ENCODE data around the gene NPC1.

Gene NPC1

GRCh38 chr18:23552505-23552904, 33.8 kb downstream of the NPC1 start:
- DNase-seq (ENCODE audit: low read depth), result no peak
- no peak overlapping the region for H3K4me3 ChIP-seq (ENCODE audit: low read depth, low read length)
- TF ChIP-seq MAX (IDR thresholded peaks at IDR 0.05; ENCODE audit: low read depth, low read length), result no peak
- TF ChIP-seq MYC (IDR thresholded peaks at IDR 0.05; ENCODE audit: low read depth, low read length), result no peak
- TF ChIP-seq POLR2A (IDR thresholded peaks at IDR 0.05; ENCODE audit: extremely low read depth, insufficient read length), result no peak
- no peak for TF ChIP-seq CTCF (IDR thresholded peaks at IDR 0.05; ENCODE audit: low read depth, low read length)

GRCh38 chr18:23551978-23552377, 34.3 kb downstream of the NPC1 start:
- no peak for TF ChIP-seq MAX (IDR thresholded peaks at IDR 0.05; ENCODE audit: low read depth, low read length)
- TF ChIP-seq MYC (IDR thresholded peaks at IDR 0.05; ENCODE audit: low read depth, low read length), result no peak
- no peak for TF ChIP-seq POLR2A (IDR thresholded peaks at IDR 0.05; ENCODE audit: extremely low read depth, insufficient read length)
- no peak for TF ChIP-seq CTCF (IDR thresholded peaks at IDR 0.05; ENCODE audit: low read depth, low read length)
- DNase-seq (ENCODE audit: low read depth), result no peak
- no peak overlapping the region for H3K4me3 ChIP-seq (ENCODE audit: low read depth, low read length)

GRCh38 chr18:23550898-23551297, 35.4 kb downstream of the NPC1 start:
- no peak for TF ChIP-seq POLR2A (IDR thresholded peaks at IDR 0.05; ENCODE audit: extremely low read depth, insufficient read length)
- TF ChIP-seq MYC (IDR thresholded peaks at IDR 0.05; ENCODE audit: low read depth, low read length), result no peak
- TF ChIP-seq CTCF (IDR thresholded peaks at IDR 0.05; ENCODE audit: low read depth, low read length), result no peak
- no peak for TF ChIP-seq MAX (IDR thresholded peaks at IDR 0.05; ENCODE audit: low read depth, low read length)
- H3K4me3 ChIP-seq (ENCODE audit: low read depth, low read length), result no peak overlapping the region
- no peak for DNase-seq (ENCODE audit: low read depth)

GRCh38 chr18:23548719-23549118, 37.6 kb downstream of the NPC1 start:
- DNase-seq (ENCODE audit: low read depth), result no peak
- no peak overlapping the region for H3K4me3 ChIP-seq (ENCODE audit: low read depth, low read length)
- TF ChIP-seq POLR2A (IDR thresholded peaks at IDR 0.05; ENCODE audit: extremely low read depth, insufficient read length), result no peak
- TF ChIP-seq MAX (IDR thresholded peaks at IDR 0.05; ENCODE audit: low read depth, low read length), result no peak
- TF ChIP-seq MYC (IDR thresholded peaks at IDR 0.05; ENCODE audit: low read depth, low read length), result no peak
- no peak for TF ChIP-seq CTCF (IDR thresholded peaks at IDR 0.05; ENCODE audit: low read depth, low read length)

GRCh38 chr18:23548275-23548674, 38.0 kb downstream of the NPC1 start:
- H3K4me3 ChIP-seq (ENCODE audit: low read depth, low read length), result no peak overlapping the region
- TF ChIP-seq MAX (IDR thresholded peaks at IDR 0.05; ENCODE audit: low read depth, low read length), result no peak
- TF ChIP-seq CTCF (IDR thresholded peaks at IDR 0.05; ENCODE audit: low read depth, low read length), result no peak
- no peak for TF ChIP-seq MYC (IDR thresholded peaks at IDR 0.05; ENCODE audit: low read depth, low read length)
- TF ChIP-seq POLR2A (IDR thresholded peaks at IDR 0.05; ENCODE audit: extremely low read depth, insufficient read length), result no peak
- DNase-seq (ENCODE audit: low read depth), result no peak

- H3K4me3 ChIP-seq (ENCODE audit: low read depth, low read length), result no peak overlapping the region
- TF ChIP-seq CTCF (IDR thresholded peaks at IDR 0.05; ENCODE audit: low read depth, low read length), result no peak
- DNase-seq (ENCODE audit: low read depth), result no peak
Measured at GRCh38 chr18:23547846-23548245, 38.5 kb downstream of the NPC1 start.
